Renal cortical epithelial cell (primary cell): ENCODE results near the gene PHLDA2. TPM values are rescaled to one million over a fixed set of nuclear protein-coding genes. Genes with fewer than 3 reads are reported as not detected.

Source experiments
- DNase-seq: peaks from one replicate; pipeline ENCODE4 v3.0.0-alpha.2; 2011; ENCODE audit warnings: low read depth
- total RNA-seq: library from RNA; depleted of rRNA; stranded (reverse); fragments of >200 nt; gene quantifications from 2 replicates; pipeline ENCODE4 v1.2.3, GENCODE V29; 2014

PHLDA2 gene
- total RNA-seq, 1 donor from 2014 or later: 2.0 TPM

- no peak for DNase-seq
Measured at GRCh38 chr11:2897048-2897447, 32.2 kb downstream of the PHLDA2 start.

GRCh38 chr11:2896047-2896446, 33.2 kb downstream of the PHLDA2 start:
- DNase-seq: no peak

GRCh38 chr11:2893935-2894334, 35.3 kb downstream of the PHLDA2 start:
- DNase-seq: no peak

GRCh38 chr11:2892967-2893528, 36.2 kb downstream of the PHLDA2 start:
- no peak for DNase-seq

GRCh38 chr11:2892215-2892966, 36.8 kb downstream of the PHLDA2 start:
- DNase-seq: no peak

GRCh38 chr11:2891326-2892214, 37.6 kb downstream of the PHLDA2 start:
- no peak for DNase-seq

GRCh38 chr11:2890466-2891294, 38.5 kb downstream of the PHLDA2 start:
- DNase-seq: no peak

GRCh38 chr11:2889362-2890273, 39.6 kb downstream of the PHLDA2 start:
- no peak for DNase-seq

- DNase-seq: peak; percentile 54
Measured at GRCh38 chr11:2888266-2888968, 40.8 kb downstream of the PHLDA2 start.

GRCh38 chr11:2887515-2888195, 41.6 kb downstream of the PHLDA2 start:
- no peak for DNase-seq

- DNase-seq: no peak
Measured at GRCh38 chr11:2886936-2887335, 42.3 kb downstream of the PHLDA2 start.

GRCh38 chr11:2886191-2886894, 42.9 kb downstream of the PHLDA2 start:
- DNase-seq: no peak

GRCh38 chr11:2885678-2886081, 43.5 kb downstream of the PHLDA2 start, which contains the start of gene CDKN1C:
CDKN1C (minus strand) TSS chr11:2885775; CDS start chr11:2885456, 319 bp downstream.
- no peak for DNase-seq

GRCh38 chr11:2885017-2885677, 44.1 kb downstream of the PHLDA2 start:
- DNase-seq: no peak

GRCh38 chr11:2883979-2884815, 45.0 kb downstream of the PHLDA2 start:
- DNase-seq: no peak

GRCh38 chr11:2883640-2883978, 45.6 kb downstream of the PHLDA2 start:
- no peak for DNase-seq

- DNase-seq: no peak
Measured at GRCh38 chr11:2882396-2883110, 46.7 kb downstream of the PHLDA2 start.
